HEK293 (cell line): ENCODE data around the gene PDYN.

Experiments used
- CTCF ChIP-seq: fragments of 450-650 bp; formaldehyde crosslinking; IDR thresholded peaks from 2 replicates; pipeline ENCODE4 v1.5.1; 2016; ENCODE audit warnings: missing biosample characterization, missing genetic modification characterization
- TCF7L2 ChIP-seq: IDR thresholded peaks from 2 replicates; pipeline ENCODE4 v1.6.1; 2011; ENCODE audit warnings: low read depth, mild to moderate bottlenecking, inconsistent platforms, low read length, moderate library complexity, borderline replicate concordance
- YY1 ChIP-seq: fragments of 450-650 bp; formaldehyde crosslinking; IDR thresholded peaks from 2 replicates; pipeline ENCODE4 v1.5.1; 2018; ENCODE audit warnings: missing biosample characterization, missing genetic modification characterization
- ZBTB7A ChIP-seq: fragments of 450-650 bp; formaldehyde crosslinking; IDR thresholded peaks from 2 replicates; pipeline ENCODE4 v1.5.1; 2016; ENCODE audit warnings: low read depth, missing biosample characterization, missing genetic modification characterization
- ZFP41 ChIP-seq: fragments of 450-650 bp; formaldehyde crosslinking; IDR thresholded peaks from 2 replicates; pipeline ENCODE4 v1.5.1; 2016; ENCODE audit warnings: missing biosample characterization, missing genetic modification characterization, borderline replicate concordance
- ZNF24 ChIP-seq: fragments of 450-650 bp; formaldehyde crosslinking; IDR thresholded peaks from 2 replicates; pipeline ENCODE4 v1.5.1; 2016; ENCODE audit warnings: missing biosample characterization, missing genetic modification characterization
- ZNF530 ChIP-seq: fragments of 450-650 bp; formaldehyde crosslinking; IDR thresholded peaks from 2 replicates; pipeline ENCODE4 v1.5.1; 2016; ENCODE audit warnings: low read depth, missing biosample characterization, missing genetic modification characterization
- ZNF76 ChIP-seq: fragments of 450-650 bp; formaldehyde crosslinking; IDR thresholded peaks from 2 replicates; pipeline ENCODE4; 2016; ENCODE audit warnings: low read depth, missing biosample characterization, missing genetic modification characterization, borderline replicate concordance
- ZNF768 ChIP-seq: fragments of 450-650 bp; formaldehyde crosslinking; IDR thresholded peaks from 2 replicates; pipeline ENCODE4 v1.5.1; 2018; ENCODE audit warnings: missing biosample characterization, mild to moderate bottlenecking, missing genetic modification characterization
- TF ChIP-seq, protein P1 (sequence below): fragments of 450-650 bp; formaldehyde crosslinking; IDR thresholded peaks from 2 replicates; pipeline ENCODE4 v1.5.1; 2016; ENCODE audit warnings: missing biosample characterization, missing genetic modification characterization
- TF ChIP-seq, protein P2 (sequence below): fragments of 450-650 bp; formaldehyde crosslinking; IDR thresholded peaks from 2 replicates; pipeline ENCODE4 v1.5.1; 2016; ENCODE audit warnings: missing biosample characterization, missing genetic modification characterization

DNA sequence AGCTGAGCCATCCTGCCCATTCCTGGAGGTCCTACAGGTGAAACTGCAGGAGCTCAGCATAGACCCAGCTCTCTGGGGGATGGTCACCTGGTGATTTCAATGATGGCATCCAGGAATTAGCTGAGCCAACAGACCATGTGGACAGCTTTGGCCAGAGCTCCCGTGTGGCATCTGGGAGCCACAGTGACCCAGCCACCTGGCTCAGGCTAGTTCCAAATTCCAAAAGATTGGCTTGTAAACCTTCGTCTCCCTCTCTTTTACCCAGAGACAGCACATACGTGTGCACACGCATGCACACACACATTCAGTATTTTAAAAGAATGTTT lies 54.6 kb downstream of the PDYN start:
- no peak for TF ChIP-seq TCF7L2
- TF ChIP-seq ZNF768 (tag by site-specific recombination), result no peak
- TF ChIP-seq ZBTB7A (tag by site-specific recombination), result no peak
- no peak for TF ChIP-seq ZFP41 (tag by site-specific recombination)
- TF ChIP-seq, protein P1, sequence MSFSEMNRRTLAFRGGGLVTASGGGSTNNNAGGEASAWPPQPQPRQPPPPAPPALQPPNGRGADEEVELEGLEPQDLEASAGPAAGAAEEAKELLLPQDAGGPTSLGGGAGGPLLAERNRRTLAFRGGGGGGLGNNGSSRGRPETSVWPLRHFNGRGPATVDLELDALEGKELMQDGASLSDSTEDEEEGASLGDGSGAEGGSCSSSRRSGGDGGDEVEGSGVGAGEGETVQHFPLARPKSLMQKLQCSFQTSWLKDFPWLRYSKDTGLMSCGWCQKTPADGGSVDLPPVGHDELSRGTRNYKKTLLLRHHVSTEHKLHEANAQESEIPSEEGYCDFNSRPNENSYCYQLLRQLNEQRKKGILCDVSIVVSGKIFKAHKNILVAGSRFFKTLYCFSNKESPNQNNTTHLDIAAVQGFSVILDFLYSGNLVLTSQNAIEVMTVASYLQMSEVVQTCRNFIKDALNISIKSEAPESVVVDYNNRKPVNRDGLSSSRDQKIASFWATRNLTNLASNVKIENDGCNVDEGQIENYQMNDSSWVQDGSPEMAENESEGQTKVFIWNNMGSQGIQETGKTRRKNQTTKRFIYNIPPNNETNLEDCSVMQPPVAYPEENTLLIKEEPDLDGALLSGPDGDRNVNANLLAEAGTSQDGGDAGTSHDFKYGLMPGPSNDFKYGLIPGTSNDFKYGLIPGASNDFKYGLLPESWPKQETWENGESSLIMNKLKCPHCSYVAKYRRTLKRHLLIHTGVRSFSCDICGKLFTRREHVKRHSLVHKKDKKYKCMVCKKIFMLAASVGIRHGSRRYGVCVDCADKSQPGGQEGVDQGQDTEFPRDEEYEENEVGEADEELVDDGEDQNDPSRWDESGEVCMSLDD, result no peak
- TF ChIP-seq CTCF (tag by site-specific recombination), result no peak
- no peak for TF ChIP-seq ZNF530 (tag by site-specific recombination)
- TF ChIP-seq, protein P2, sequence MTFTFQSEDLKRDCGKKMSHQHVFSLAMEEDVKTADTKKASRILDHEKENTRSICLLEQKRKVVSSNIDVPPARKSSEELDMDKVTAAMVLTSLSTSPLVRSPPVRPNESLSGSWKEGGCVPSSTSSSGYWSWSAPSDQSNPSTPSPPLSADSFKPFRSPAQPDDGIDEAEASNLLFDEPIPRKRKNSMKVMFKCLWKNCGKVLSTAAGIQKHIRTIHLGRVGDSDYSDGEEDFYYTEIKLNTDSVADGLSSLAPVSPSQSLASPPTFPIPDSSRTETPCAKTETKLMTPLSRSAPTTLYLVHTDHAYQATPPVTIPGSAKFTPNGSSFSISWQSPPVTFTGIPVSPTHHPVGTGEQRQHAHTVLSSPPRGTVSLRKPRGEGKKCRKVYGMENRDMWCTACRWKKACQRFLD (tag by site-specific recombination), result no peak
- TF ChIP-seq ZNF76, result no peak
- no peak for TF ChIP-seq YY1 (tag by site-specific recombination)
- TF ChIP-seq ZNF24 (tag by site-specific recombination), result no peak
